ENCODE measurements around the gene POC1A. TPM values are rescaled to one million over a fixed set of nuclear protein-coding genes. Genes with fewer than 3 reads are reported as not detected.
A peak's percentile ranks its signal among the peaks of the same experiment; 100 is the strongest.

The POC1A gene
- total RNA-seq, 2 experiments from 2014 or later = 21.2 to 23.5 TPM

- Mint-ChIP-seq H3K36me3 (ENCODE audit: low read depth) (peaks cover 35% of the 10 kb centered on the region), H3K27me3 (no peaks in the 10 kb centered on the region), H3K27ac (peak overlapping the region; percentile 55), H3K4me3 (no peak overlapping the region), H3K9me3 (no peaks in the 10 kb centered on the region), H3K4me1 (ENCODE audit: low read depth) (peaks cover 49% of the 10 kb centered on the region)
- CTCF ChIA-PET = interaction anchor here (8.0 kb wide), 1 partner anchor 48 kb away, joined by 74 read pairs; no protein-coding TSS in a partner anchor
- intact Hi-C loops (cut with micrococcal nuclease) = loop anchor here (5.0 kb wide), 1 partner anchor 48 kb away; no protein-coding TSS in a partner anchor
- DNase-seq = no peak
- TF ChIP-seq CTCF (IDR thresholded peaks at IDR 0.05) = no peak
- ATAC-seq = no peak
- POLR2A ChIA-PET = no interaction called here
Observed at GRCh38 chr3:52050571-52050970, 103.7 kb downstream of the POC1A start.

GRCh38 chr3:52049503-52049902 is 104.7 kb downstream of the POC1A start:
- Mint-ChIP-seq H3K4me1 (ENCODE audit: low read depth) (peaks cover 46% of the 10 kb centered on the region), H3K27ac (peak overlapping the region; percentile 69), H3K27me3 (no peaks in the 10 kb centered on the region), H3K4me3 (no peak overlapping the region), H3K36me3 (ENCODE audit: low read depth) (peaks cover 35% of the 10 kb centered on the region), H3K9me3 (no peaks in the 10 kb centered on the region)
- no peak for ATAC-seq
- ChIA-PET CTCF (interaction anchor here (1.7 kb wide), 1 partner anchor 49 kb away, joined by 4 read pairs; no protein-coding TSS in a partner anchor), POLR2A (no interaction called here)
- DNase-seq = no peak
- intact Hi-C loops (cut with micrococcal nuclease) = no loop called here
- TF ChIP-seq CTCF (IDR thresholded peaks at IDR 0.05) = no peak

GRCh38 chr3:52047295-52047960 is 106.8 kb downstream of the POC1A start:
- DNase-seq (no peak), ATAC-seq (no peak)
- H3K9me3 Mint-ChIP-seq = no peaks in the 10 kb centered on the region
- H3K27me3 Mint-ChIP-seq = no peaks in the 10 kb centered on the region
- H3K4me3 Mint-ChIP-seq = no peak overlapping the region
- peaks cover 18% of the 10 kb centered on the region for H3K36me3 Mint-ChIP-seq (ENCODE audit: low read depth)
- no peak overlapping the region for H3K27ac Mint-ChIP-seq
- intact Hi-C loops (cut with micrococcal nuclease) = no loop called here
- ChIA-PET CTCF (no interaction called here), POLR2A (interaction anchor here (0.6 to 1.6 kb wide), 3 partner anchors 8 to 137 kb away, joined by 3 to 4 read pairs (median 4); no protein-coding TSS in a partner anchor)
- H3K4me1 Mint-ChIP-seq (ENCODE audit: low read depth) = peaks cover 25% of the 10 kb centered on the region
- TF ChIP-seq CTCF (IDR thresholded peaks at IDR 0.05) = no peak

GRCh38 chr3:52046902-52047239 is 107.4 kb downstream of the POC1A start:
- Mint-ChIP-seq H3K27me3 (no peaks in the 10 kb centered on the region), H3K4me3 (no peak overlapping the region), H3K27ac (no peak overlapping the region), H3K9me3 (no peaks in the 10 kb centered on the region), H3K4me1 (ENCODE audit: low read depth) (peaks cover 20% of the 10 kb centered on the region), H3K36me3 (ENCODE audit: low read depth) (peaks cover 15% of the 10 kb centered on the region)
- intact Hi-C loops (cut with micrococcal nuclease) = no loop called here
- POLR2A ChIA-PET = interaction anchor here (1.0 to 1.6 kb wide), 2 partner anchors 9 to 52 kb away, joined by 4 read pairs; no protein-coding TSS in a partner anchor
- TF ChIP-seq CTCF (IDR thresholded peaks at IDR 0.05) = no peak
- DNase-seq = no peak
- no peak for ATAC-seq
- CTCF ChIA-PET = no interaction called here

- Mint-ChIP-seq H3K4me3 (no peak overlapping the region), H3K27me3 (no peaks in the 10 kb centered on the region), H3K36me3 (ENCODE audit: low read depth) (peaks cover 12% of the 10 kb centered on the region), H3K4me1 (ENCODE audit: low read depth) (peaks cover 14% of the 10 kb centered on the region), H3K9me3 (no peaks in the 10 kb centered on the region), H3K27ac (peak overlapping the region; percentile 1)
- no peak for TF ChIP-seq CTCF (IDR thresholded peaks at IDR 0.05)
- ChIA-PET CTCF (no interaction called here), POLR2A (interaction anchor here (1.0 to 1.6 kb wide), 2 partner anchors 9 to 51 kb away, joined by 4 read pairs; no protein-coding TSS in a partner anchor)
- DNase-seq (no peak), ATAC-seq (no peak)
- intact Hi-C loops (cut with micrococcal nuclease) = no loop called here
Observed at GRCh38 chr3:52046186-52046901, 107.9 kb downstream of the POC1A start.
